Prostate gland (tissue), 2 donors: ENCODE measurements around the gene HOXB6. TPM values are rescaled to one million over a fixed set of nuclear protein-coding genes. Genes with fewer than 3 reads are reported as not detected.
A peak's percentile ranks its signal among the peaks of the same experiment; 100 is the strongest.

ENCODE experiments used
- DNase-seq: peaks from one replicate; pipeline ENCODE4 v3.0.0-alpha.2; 2019; ENCODE audit warnings: low spot score
- H3K27ac ChIP-seq, 2 donors: fragments of 200-600 bp; sonication (generic); 2 replicates each; pipeline ENCODE4 v1.5.1; 2017 to 2019
- H3K27me3 ChIP-seq: fragments of 200-600 bp; sonication (generic); replicated peaks from 2 replicates; pipeline ENCODE4 v1.5.1; 2019; ENCODE audit not compliant: insufficient read depth
- H3K36me3 ChIP-seq, 2 donors: fragments of 200-600 bp; sonication (generic); 1 replicate in 1 of 2; 2 replicates in 1 of 2; pipeline versions ENCODE4 v1.5.1 to v1.8.1; 2017 to 2019
- H3K4me1 ChIP-seq: fragments of 200-600 bp; sonication (generic); replicated peaks from 2 replicates; pipeline ENCODE4 v1.5.1; 2019
- H3K4me3 ChIP-seq, 2 donors: fragments of 200-600 bp; sonication (generic); 2 replicates each; pipeline ENCODE4 v1.5.1; 2017 to 2019
- H3K9me3 ChIP-seq: fragments of 200-600 bp; sonication (generic); 2 replicates; pipeline ENCODE4 v1.5.1; 2017
- CTCF ChIP-seq, 4 experiments: fragments of 200-600 bp in 2 of 4; fragments of 450-650 bp in 2 of 4; sonication (generic) in 2 of 4; IDR thresholded peaks; 1 replicate in 3 of 4; 2 replicates in 1 of 4; pipeline ENCODE4 v1.5.1; 2016 to 2019; ENCODE audit warnings: antibody characterized with exemption in 4 of 4, mild to moderate bottlenecking in 2 of 4, moderate library complexity in 2 of 4
- POLR2A ChIP-seq: fragments of 450-650 bp; IDR thresholded peaks from one replicate; pipeline ENCODE4 v1.6.1; 2016; ENCODE audit warnings: antibody characterized with exemption, mild to moderate bottlenecking
- POLR2AphosphoS5 ChIP-seq: sonication (generic); formaldehyde crosslinking; IDR thresholded peaks from one replicate; pipeline ENCODE4 v1.6.1; 2017; ENCODE audit warnings: antibody characterized with exemption
- WGBS: methylation state at CpG from one replicate; pipeline ENCODE4 v1.1.5; 2018; 5-methylcytosine and 5-hydroxymethylcytosine counted together
- intact Hi-C: fragments of 100-400 bp; cut with DNase I; formaldehyde crosslinking; loops from one replicate; pipeline ENCODE4 v1.14.2; 2022
- total RNA-seq, 2 donors: library from RNA; depleted of rRNA; stranded (reverse); fragments of >200 nt; gene quantifications; one replicate each; pipeline ENCODE4 v1.1.0, GENCODE V29; 2016

Gene HOXB6
- total RNA-seq, 2 donors from 2014 or later, result 0.27 to 0.40 TPM

- peak in 1 of 4 experiments; percentile 23 for TF ChIP-seq CTCF (IDR thresholded peaks at IDR 0.05)
- TF ChIP-seq POLR2AphosphoS5, result peak; percentile 6
- TF ChIP-seq POLR2A, result no peak
- H3K4me1 ChIP-seq, result peaks cover 3% of the 10 kb centered on the region
- DNase-seq, result no peak
- H3K36me3 ChIP-seq, result no peaks in the 10 kb centered on the region
- 2% methylated on average over 61 of the region's 67 CpGs for WGBS
- H3K4me3 ChIP-seq, result peak overlapping the region in 1 of 2 donors; percentile 13
- no peak overlapping the region for H3K27ac ChIP-seq
- intact Hi-C loops, result no loop called here
- H3K27me3 ChIP-seq, result peaks cover 53% of the 10 kb centered on the region
- no peaks in the 10 kb centered on the region for H3K9me3 ChIP-seq
These were observed 8.3 kb upstream of the HOXB6 start for GRCh38 chr17:48612854-48613691.

GRCh38 chr17:48612456-48612853, 7.7 kb upstream of the HOXB6 start:
- intact Hi-C loops, result no loop called here
- Histone ChIP-seq H3K27ac (peak overlapping the region in 1 of 2 donors; percentile 13), H3K9me3 (no peaks in the 10 kb centered on the region), H3K27me3 (peaks cover 52% of the 10 kb centered on the region), H3K36me3 (no peaks in the 10 kb centered on the region), H3K4me3 (no peak overlapping the region), H3K4me1 (peaks cover 3% of the 10 kb centered on the region)
- WGBS, result 5% methylated on average over 15 of the region's 15 CpGs
- no peak for TF ChIP-seq POLR2A
- TF ChIP-seq POLR2AphosphoS5, result no peak
- TF ChIP-seq CTCF (IDR thresholded peaks at IDR 0.05), result no peak
- no peak for DNase-seq

- 8% methylated on average over 36 of the region's 36 CpGs for WGBS
- peaks cover 53% of the 10 kb centered on the region for H3K27me3 ChIP-seq
- DNase-seq, result no peak
- no peaks in the 10 kb centered on the region for H3K36me3 ChIP-seq
- no peaks in the 10 kb centered on the region for H3K9me3 ChIP-seq
- peaks cover 3% of the 10 kb centered on the region for H3K4me1 ChIP-seq
- TF ChIP-seq POLR2A (no peak), POLR2AphosphoS5 (no peak), CTCF (IDR thresholded peaks at IDR 0.05) (no peak)
- peak overlapping the region in 1 of 2 donors; percentile 13 for H3K27ac ChIP-seq
- peak overlapping the region in 1 of 2 donors; percentile 9 for H3K4me3 ChIP-seq
- intact Hi-C loops, result no loop called here
These were observed 7.1 kb upstream of the HOXB6 start for GRCh38 chr17:48611681-48612455.

- H3K36me3 ChIP-seq, result no peaks in the 10 kb centered on the region
- DNase-seq, result no peak
- intact Hi-C loops, result no loop called here
- H3K4me1 ChIP-seq, result peaks cover 3% of the 10 kb centered on the region
- no peak for TF ChIP-seq POLR2AphosphoS5
- TF ChIP-seq CTCF (IDR thresholded peaks at IDR 0.05), result no peak
- no peak for TF ChIP-seq POLR2A
- H3K27ac ChIP-seq, result peak overlapping the region in 1 of 2 donors; percentile 48
- H3K4me3 ChIP-seq, result peak overlapping the region; percentile 9 to 28
- 4% methylated on average over 22 of the region's 22 CpGs for WGBS
- H3K27me3 ChIP-seq, result peaks cover 53% of the 10 kb centered on the region
- H3K9me3 ChIP-seq, result no peaks in the 10 kb centered on the region
These were observed 6.4 kb upstream of the HOXB6 start for GRCh38 chr17:48611213-48611612.
